ENCODE data around the gene LUZP2.

DNA sequence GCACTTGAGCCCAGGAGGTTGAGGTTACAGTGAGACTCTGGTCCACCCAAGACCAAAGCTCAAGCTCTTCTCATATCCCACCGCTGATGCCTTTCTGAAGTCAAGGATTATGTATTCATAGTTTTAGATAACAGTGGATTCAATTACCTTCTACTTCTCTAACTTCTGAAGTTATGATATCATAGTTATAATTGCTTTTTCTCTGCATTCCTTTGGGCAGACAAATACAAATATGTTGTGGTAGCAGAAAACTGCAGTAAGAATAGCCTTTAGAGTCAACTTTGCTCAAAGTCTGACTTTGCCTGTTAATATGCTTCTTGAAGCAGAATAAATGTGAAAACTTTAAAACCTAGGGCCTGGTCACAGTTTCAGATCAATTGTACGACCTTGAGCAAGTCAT, 94.4 kb downstream of the LUZP2 start:
- TF ChIP-seq, protein P1, sequence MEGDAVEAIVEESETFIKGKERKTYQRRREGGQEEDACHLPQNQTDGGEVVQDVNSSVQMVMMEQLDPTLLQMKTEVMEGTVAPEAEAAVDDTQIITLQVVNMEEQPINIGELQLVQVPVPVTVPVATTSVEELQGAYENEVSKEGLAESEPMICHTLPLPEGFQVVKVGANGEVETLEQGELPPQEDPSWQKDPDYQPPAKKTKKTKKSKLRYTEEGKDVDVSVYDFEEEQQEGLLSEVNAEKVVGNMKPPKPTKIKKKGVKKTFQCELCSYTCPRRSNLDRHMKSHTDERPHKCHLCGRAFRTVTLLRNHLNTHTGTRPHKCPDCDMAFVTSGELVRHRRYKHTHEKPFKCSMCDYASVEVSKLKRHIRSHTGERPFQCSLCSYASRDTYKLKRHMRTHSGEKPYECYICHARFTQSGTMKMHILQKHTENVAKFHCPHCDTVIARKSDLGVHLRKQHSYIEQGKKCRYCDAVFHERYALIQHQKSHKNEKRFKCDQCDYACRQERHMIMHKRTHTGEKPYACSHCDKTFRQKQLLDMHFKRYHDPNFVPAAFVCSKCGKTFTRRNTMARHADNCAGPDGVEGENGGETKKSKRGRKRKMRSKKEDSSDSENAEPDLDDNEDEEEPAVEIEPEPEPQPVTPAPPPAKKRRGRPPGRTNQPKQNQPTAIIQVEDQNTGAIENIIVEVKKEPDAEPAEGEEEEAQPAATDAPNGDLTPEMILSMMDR (conservative IDR thresholded peaks at IDR 0.05; ENCODE audit: low read length) = no peak
- no peak for TF ChIP-seq EZH2phosphoT487 (IDR thresholded peaks at IDR 0.05; ENCODE audit: borderline replicate concordance, low read depth, low read length)
